Activated T-cell treated with anti-CD3 and anti-CD28 coated beads, Interleukin-2, amount 50 U/mL, for 72 hours (primary cell): ENCODE results near the gene E2F1. TPM values are rescaled to one million over a fixed set of nuclear protein-coding genes. Genes with fewer than 3 reads are reported as not detected.

Experiments used
- ATAC-seq, 2 donors: fragments of 150-1000 bp; cut with Tn5 transposase; replicated peaks in 1 of 2; 2 replicates each; pipeline ENCODE4 v1.10.0; 2021; ENCODE audit warnings: moderate library complexity in 2 of 2, mild to moderate bottlenecking in 1 of 2
- DNase-seq, 2 donors: peaks; one replicate each; pipeline ENCODE4 v3.0.0; 2021 to 2022; ENCODE audit warnings: mixed read lengths in 1 of 2
- H3K27ac Mint-ChIP-seq: one replicate; pipeline ENCODE4 v1.8.0; 2022; ENCODE audit warnings: mild to moderate bottlenecking, moderate library complexity, mixed read lengths
- H3K27me3 Mint-ChIP-seq: one replicate; pipeline ENCODE4 v1.8.0; 2022; ENCODE audit warnings: low read depth, mixed read lengths
- H3K36me3 Mint-ChIP-seq, 2 donors: one replicate each; pipeline ENCODE4 v1.8.0; 2022; ENCODE audit warnings: mixed read lengths in 2 of 2, mild to moderate bottlenecking in 1 of 2; ENCODE audit not compliant: insufficient read depth in 2 of 2
- H3K4me1 Mint-ChIP-seq: one replicate; pipeline ENCODE4 v1.8.0; 2022; ENCODE audit warnings: low read depth, mixed read lengths
- H3K4me3 Mint-ChIP-seq, 2 donors: one replicate each; pipeline ENCODE4 v1.8.0; 2022; ENCODE audit warnings: mild to moderate bottlenecking in 2 of 2, mixed read lengths in 2 of 2, moderate library complexity in 2 of 2
- H3K9me3 Mint-ChIP-seq, 2 donors: one replicate each; pipeline ENCODE4 v1.8.0; 2022; ENCODE audit warnings: mixed read lengths in 2 of 2
- total RNA-seq, 2 donors: library from RNA; stranded (reverse); gene quantifications; one replicate each; pipeline ENCODE4 v1.2.3, GENCODE V29; 2022

E2F1 gene
- total RNA-seq, 2 donors from 2014 or later = 64.5 to 81.5 TPM

- DNase-seq (no peak), ATAC-seq (no peak)
- H3K27me3 Mint-ChIP-seq = no peaks in the 10 kb centered on the region
- no peak overlapping the region for H3K4me3 Mint-ChIP-seq
- H3K27ac Mint-ChIP-seq = no peak overlapping the region
- H3K4me1 Mint-ChIP-seq = peaks cover 12% of the 10 kb centered on the region
- no peaks in the 10 kb centered on the region for H3K9me3 Mint-ChIP-seq
- peaks cover 0 to 3% of the 10 kb centered on the region in 2 donors for H3K36me3 Mint-ChIP-seq
Measured at GRCh38 chr20:33659341-33660034, 26.7 kb downstream of the E2F1 start.

- no peak overlapping the region for H3K4me3 Mint-ChIP-seq
- peaks cover 11% of the 10 kb centered on the region for H3K4me1 Mint-ChIP-seq
- H3K36me3 Mint-ChIP-seq = peaks cover 0 to 3% of the 10 kb centered on the region in 2 donors
- ATAC-seq = no peak
- no peak overlapping the region for H3K27ac Mint-ChIP-seq
- no peaks in the 10 kb centered on the region for H3K9me3 Mint-ChIP-seq
- no peaks in the 10 kb centered on the region for H3K27me3 Mint-ChIP-seq
- DNase-seq = no peak
Measured at GRCh38 chr20:33658929-33659328, 27.3 kb downstream of the E2F1 start.

- peaks cover 0 to 3% of the 10 kb centered on the region in 2 donors for H3K36me3 Mint-ChIP-seq
- no peak overlapping the region for H3K4me3 Mint-ChIP-seq
- H3K9me3 Mint-ChIP-seq = no peaks in the 10 kb centered on the region
- H3K27me3 Mint-ChIP-seq = no peaks in the 10 kb centered on the region
- ATAC-seq (no peak), DNase-seq (no peak)
- H3K4me1 Mint-ChIP-seq = peaks cover 15% of the 10 kb centered on the region
- no peak overlapping the region for H3K27ac Mint-ChIP-seq
Measured at GRCh38 chr20:33658510-33658909, 27.7 kb downstream of the E2F1 start.

- Mint-ChIP-seq H3K4me3 (no peak overlapping the region), H3K27ac (no peak overlapping the region), H3K4me1 (peaks cover 19% of the 10 kb centered on the region), H3K27me3 (no peaks in the 10 kb centered on the region), H3K9me3 (no peaks in the 10 kb centered on the region), H3K36me3 (peaks cover 0 to 3% of the 10 kb centered on the region in 2 donors)
- DNase-seq (no peak), ATAC-seq (no peak)
Measured at GRCh38 chr20:33657704-33658095, 28.5 kb downstream of the E2F1 start.

GRCh38 chr20:33656783-33657703 is 29.1 kb downstream of the E2F1 start:
- H3K36me3 Mint-ChIP-seq = peaks cover 0 to 3% of the 10 kb centered on the region in 2 donors
- peaks cover 23% of the 10 kb centered on the region for H3K4me1 Mint-ChIP-seq
- DNase-seq (no peak), ATAC-seq (no peak)
- H3K4me3 Mint-ChIP-seq = no peak overlapping the region
- no peaks in the 10 kb centered on the region for H3K27me3 Mint-ChIP-seq
- H3K9me3 Mint-ChIP-seq = no peaks in the 10 kb centered on the region
- no peak overlapping the region for H3K27ac Mint-ChIP-seq

- ATAC-seq = no peak
- Mint-ChIP-seq H3K36me3 (peaks cover 0 to 3% of the 10 kb centered on the region in 2 donors), H3K27ac (no peak overlapping the region), H3K4me1 (peaks cover 31% of the 10 kb centered on the region), H3K9me3 (no peaks in the 10 kb centered on the region), H3K27me3 (no peaks in the 10 kb centered on the region), H3K4me3 (no peak overlapping the region)
- no peak for DNase-seq
Measured at GRCh38 chr20:33656010-33656782, 30.0 kb downstream of the E2F1 start.

- H3K4me1 Mint-ChIP-seq = peaks cover 38% of the 10 kb centered on the region
- no peak for ATAC-seq
- no peak for DNase-seq
- H3K9me3 Mint-ChIP-seq = no peaks in the 10 kb centered on the region
- H3K4me3 Mint-ChIP-seq = no peak overlapping the region
- peaks cover 0 to 2% of the 10 kb centered on the region in 2 donors for H3K36me3 Mint-ChIP-seq
- H3K27ac Mint-ChIP-seq = no peak overlapping the region
- no peaks in the 10 kb centered on the region for H3K27me3 Mint-ChIP-seq
Measured at GRCh38 chr20:33655164-33655563, 31.0 kb downstream of the E2F1 start.

- Mint-ChIP-seq H3K9me3 (no peaks in the 10 kb centered on the region), H3K4me3 (no peak overlapping the region), H3K27me3 (no peaks in the 10 kb centered on the region), H3K4me1 (peaks cover 43% of the 10 kb centered on the region), H3K27ac (no peak overlapping the region), H3K36me3 (peaks cover 0 to 2% of the 10 kb centered on the region in 2 donors)
- ATAC-seq (no peak), DNase-seq (no peak)
Measured at GRCh38 chr20:33654680-33655161, 31.5 kb downstream of the E2F1 start.

- Mint-ChIP-seq H3K27ac (no peak overlapping the region), H3K4me3 (no peak overlapping the region), H3K9me3 (no peaks in the 10 kb centered on the region), H3K36me3 (peaks cover 0 to 2% of the 10 kb centered on the region in 2 donors), H3K27me3 (no peaks in the 10 kb centered on the region), H3K4me1 (peaks cover 49% of the 10 kb centered on the region)
- DNase-seq = no peak
- ATAC-seq = no peak
Measured at GRCh38 chr20:33653900-33654596, 32.1 kb downstream of the E2F1 start.

GRCh38 chr20:33653218-33653899 is 32.8 kb downstream of the E2F1 start:
- ATAC-seq (peak; percentile 26 to 36), DNase-seq (peak; percentile 50 to 52)
- Mint-ChIP-seq H3K9me3 (no peaks in the 10 kb centered on the region), H3K4me1 (peaks cover 54% of the 10 kb centered on the region), H3K36me3 (peaks cover 0 to 2% of the 10 kb centered on the region in 2 donors), H3K27me3 (no peaks in the 10 kb centered on the region), H3K4me3 (no peak overlapping the region), H3K27ac (no peak overlapping the region)

- DNase-seq (no peak), ATAC-seq (no peak)
- H3K9me3 Mint-ChIP-seq = no peaks in the 10 kb centered on the region
- H3K4me1 Mint-ChIP-seq = peaks cover 63% of the 10 kb centered on the region
- H3K36me3 Mint-ChIP-seq = no peaks in the 10 kb centered on the region
- peak overlapping the region; percentile 79 for H3K27ac Mint-ChIP-seq
- H3K27me3 Mint-ChIP-seq = no peaks in the 10 kb centered on the region
- H3K4me3 Mint-ChIP-seq = peak overlapping the region; percentile 6 to 76
Measured at GRCh38 chr20:33651562-33652048, 34.6 kb downstream of the E2F1 start.
